Fibroblast of mammary gland (primary cell): ENCODE results near the gene HCN4.

Experiments
- DNase-seq: peaks from one replicate; pipeline ENCODE4 v3.0.0-alpha.2; 2010; ENCODE audit warnings: low read depth
- H3K4me3 ChIP-seq: 2 replicates; pipeline ENCODE4 v1.5.1; 2011; ENCODE audit warnings: low read depth, mild to moderate bottlenecking, low read length, moderate library complexity; ENCODE audit not compliant: control insufficient read depth
- CTCF ChIP-seq: conservative IDR thresholded peaks from 2 replicates; pipeline ENCODE4 v1.5.1; 2011; ENCODE audit warnings: low read depth, low read length, inconsistent platforms; ENCODE audit not compliant: control insufficient read depth, insufficient read depth

HCN4 gene

GRCh38 chr15:73371812-73372211, 3.1 kb upstream of the HCN4 start:
- DNase-seq = no peak
- no peak overlapping the region for H3K4me3 ChIP-seq
- TF ChIP-seq CTCF = no peak

DNA sequence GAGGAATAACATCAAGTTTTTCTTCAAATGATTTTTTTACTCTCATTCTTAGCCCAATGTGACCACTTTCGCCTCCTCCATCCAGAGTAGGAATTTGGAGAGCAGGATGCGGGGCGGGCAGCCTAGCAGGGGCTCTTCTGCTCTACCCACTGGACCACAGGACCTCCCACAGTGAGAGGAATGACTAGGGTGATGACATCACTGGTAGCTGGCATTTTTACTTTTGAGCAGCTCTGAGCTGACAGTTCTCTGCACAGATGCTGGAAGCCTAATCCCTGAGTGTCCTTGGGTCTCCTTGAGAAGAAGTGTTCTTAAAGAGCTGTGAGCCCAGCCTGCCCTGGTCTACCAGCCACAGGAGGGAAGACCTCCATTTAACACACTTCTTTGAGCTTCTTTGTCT, 1.4 kb upstream of the HCN4 start:
- no peak for TF ChIP-seq CTCF
- DNase-seq = no peak
- no peak overlapping the region for H3K4me3 ChIP-seq

GRCh38 chr15:73369154-73369694, 466 bp upstream of the HCN4 start:
- DNase-seq = no peak
- no peak for TF ChIP-seq CTCF
- no peak overlapping the region for H3K4me3 ChIP-seq

GRCh38 chr15:73367624-73368300, 996 bp downstream of the HCN4 start:
- no peak for DNase-seq
- TF ChIP-seq CTCF = no peak
- no peak overlapping the region for H3K4me3 ChIP-seq

DNA sequence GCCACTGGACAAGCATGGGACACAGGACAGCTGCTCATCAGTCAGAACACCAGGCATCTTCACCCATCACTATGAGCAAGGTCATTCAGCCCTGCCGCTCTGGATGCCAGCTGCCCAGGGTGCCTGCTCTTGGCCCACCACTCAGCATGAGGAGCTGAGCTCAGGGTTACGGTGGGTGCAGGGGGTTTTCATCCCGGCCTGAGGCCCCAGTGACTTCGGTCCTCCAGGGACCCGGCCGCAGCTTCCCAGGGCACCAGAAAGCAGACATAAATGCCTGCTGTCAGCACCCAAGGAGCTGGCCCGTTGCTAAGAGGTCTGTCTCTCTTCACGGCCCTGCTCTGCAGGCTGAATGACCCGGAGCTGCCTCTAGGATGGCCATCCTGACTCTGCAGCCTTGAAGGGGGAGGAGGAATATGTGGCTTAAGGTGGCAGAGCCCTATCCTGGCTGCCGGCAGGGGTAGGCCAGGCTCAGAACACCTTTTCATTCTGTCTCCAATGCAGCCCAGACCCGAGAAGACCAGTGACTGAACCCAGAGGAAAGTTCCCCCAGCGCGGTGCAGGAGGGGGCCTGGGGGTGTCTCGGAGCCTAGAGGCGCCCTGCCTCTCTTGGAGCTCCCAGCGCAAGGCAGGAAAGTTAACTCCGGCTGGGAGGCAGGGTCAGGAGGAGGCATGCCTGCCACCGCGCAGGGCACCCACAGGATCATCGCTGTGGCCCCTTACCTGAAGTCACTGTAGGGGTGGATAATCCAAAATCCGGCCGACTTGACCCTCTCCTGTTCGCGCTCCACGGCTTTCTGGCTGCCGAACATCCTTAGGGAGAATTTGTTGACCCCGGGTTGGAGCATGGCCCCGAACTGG, 1.8 kb downstream of the HCN4 start:
- no peak overlapping the region for H3K4me3 ChIP-seq
- no peak for TF ChIP-seq CTCF
- no peak for DNase-seq

- DNase-seq = no peak
- no peak overlapping the region for H3K4me3 ChIP-seq
- no peak for TF ChIP-seq CTCF
Observed at GRCh38 chr15:73364070-73364469, 4.7 kb downstream of the HCN4 start.
